Measurements from ENCODE around the gene COX7A1.
A peak's percentile ranks its signal among the peaks of the same experiment; 100 is the strongest.

The COX7A1 gene

DNA sequence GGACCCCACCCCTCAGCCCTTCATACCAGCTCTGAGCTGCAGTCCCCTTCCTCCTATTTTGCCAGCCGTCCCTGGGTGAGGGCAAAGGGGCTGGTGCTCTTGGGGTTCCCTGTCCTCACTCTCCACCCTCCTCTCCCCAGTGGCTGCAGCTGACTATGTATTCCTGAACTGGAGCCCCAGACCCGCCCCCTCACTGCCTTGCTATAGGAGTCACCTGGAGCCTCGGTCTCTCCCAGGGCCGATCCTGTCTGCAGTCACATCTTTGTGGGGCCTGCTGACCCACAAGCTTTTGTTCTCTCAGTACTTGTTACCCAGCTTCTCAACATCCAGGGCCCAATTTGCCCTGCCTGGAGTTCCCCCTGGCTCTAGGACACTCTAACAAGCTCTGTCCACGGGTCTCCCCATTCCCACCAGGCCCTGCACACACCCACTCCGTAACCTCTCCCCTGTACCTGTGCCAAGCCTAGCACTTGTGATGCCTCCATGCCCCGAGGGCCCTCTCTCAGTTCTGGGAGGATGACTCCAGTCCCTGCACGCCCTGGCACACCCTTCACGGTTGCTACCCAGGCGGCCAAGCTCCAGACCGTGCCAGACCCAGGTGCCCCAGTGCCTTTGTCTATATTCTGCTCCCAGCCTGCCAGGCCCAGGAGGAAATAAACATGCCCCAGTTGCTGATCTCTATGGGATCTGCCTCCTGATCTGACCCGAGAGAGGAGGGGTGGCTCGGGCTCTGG, 2.4 kb downstream of the COX7A1 start:
- no peaks in the 10 kb centered on the region for H3K27me3 Mint-ChIP-seq (ENCODE audit: low read depth)
- H3K4me1 Mint-ChIP-seq, result peaks cover 4% of the 10 kb centered on the region

DNA sequence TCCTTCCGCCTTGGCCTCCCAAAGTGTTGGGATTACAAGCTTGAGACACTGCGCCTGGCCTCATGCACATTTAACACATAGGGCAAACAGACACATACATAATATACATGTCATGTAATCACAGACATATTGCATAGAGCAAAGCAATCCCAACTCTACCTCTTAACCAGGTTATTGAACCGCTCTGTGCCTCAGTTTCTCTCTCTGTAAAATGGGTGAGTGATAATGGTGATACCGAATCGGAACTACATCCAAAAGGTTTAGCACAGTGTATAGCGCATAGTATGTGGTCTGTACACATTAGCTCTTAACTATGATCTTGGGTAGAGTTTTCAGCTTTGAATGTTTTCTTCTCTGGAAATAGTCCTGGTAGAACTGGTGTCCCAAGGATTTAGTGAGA, 7.6 kb downstream of the COX7A1 start:
- H3K9me3 Mint-ChIP-seq, result no peaks in the 10 kb centered on the region
- no peaks in the 10 kb centered on the region for H3K27me3 Mint-ChIP-seq (ENCODE audit: low read depth)
- no peak overlapping the region for H3K27ac Mint-ChIP-seq
- H3K4me1 Mint-ChIP-seq, result peaks cover 9% of the 10 kb centered on the region
- peaks cover 67% of the 10 kb centered on the region for H3K36me3 Mint-ChIP-seq (ENCODE audit: low read depth)
- peak overlapping the region in 1 of 3 experiments; percentile 34 for H3K4me3 Mint-ChIP-seq
- TF ChIP-seq, protein P1, sequence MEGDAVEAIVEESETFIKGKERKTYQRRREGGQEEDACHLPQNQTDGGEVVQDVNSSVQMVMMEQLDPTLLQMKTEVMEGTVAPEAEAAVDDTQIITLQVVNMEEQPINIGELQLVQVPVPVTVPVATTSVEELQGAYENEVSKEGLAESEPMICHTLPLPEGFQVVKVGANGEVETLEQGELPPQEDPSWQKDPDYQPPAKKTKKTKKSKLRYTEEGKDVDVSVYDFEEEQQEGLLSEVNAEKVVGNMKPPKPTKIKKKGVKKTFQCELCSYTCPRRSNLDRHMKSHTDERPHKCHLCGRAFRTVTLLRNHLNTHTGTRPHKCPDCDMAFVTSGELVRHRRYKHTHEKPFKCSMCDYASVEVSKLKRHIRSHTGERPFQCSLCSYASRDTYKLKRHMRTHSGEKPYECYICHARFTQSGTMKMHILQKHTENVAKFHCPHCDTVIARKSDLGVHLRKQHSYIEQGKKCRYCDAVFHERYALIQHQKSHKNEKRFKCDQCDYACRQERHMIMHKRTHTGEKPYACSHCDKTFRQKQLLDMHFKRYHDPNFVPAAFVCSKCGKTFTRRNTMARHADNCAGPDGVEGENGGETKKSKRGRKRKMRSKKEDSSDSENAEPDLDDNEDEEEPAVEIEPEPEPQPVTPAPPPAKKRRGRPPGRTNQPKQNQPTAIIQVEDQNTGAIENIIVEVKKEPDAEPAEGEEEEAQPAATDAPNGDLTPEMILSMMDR (IDR thresholded peaks at IDR 0.05; ENCODE audit: unreplicated experiment in 3 of 3), result no peak

More for the DNA sequence above, 2.4 kb downstream of the COX7A1 start:
- Mint-ChIP-seq H3K4me3 (no peak overlapping the region), H3K9me3 (no peaks in the 10 kb centered on the region), H3K27ac (peak overlapping the region in 1 of 3 experiments; percentile 40), H3K36me3 (ENCODE audit: low read depth) (peaks cover 53% of the 10 kb centered on the region)
- TF ChIP-seq, protein P1 (IDR thresholded peaks at IDR 0.05; ENCODE audit: unreplicated experiment in 3 of 3), result no peak

DNA sequence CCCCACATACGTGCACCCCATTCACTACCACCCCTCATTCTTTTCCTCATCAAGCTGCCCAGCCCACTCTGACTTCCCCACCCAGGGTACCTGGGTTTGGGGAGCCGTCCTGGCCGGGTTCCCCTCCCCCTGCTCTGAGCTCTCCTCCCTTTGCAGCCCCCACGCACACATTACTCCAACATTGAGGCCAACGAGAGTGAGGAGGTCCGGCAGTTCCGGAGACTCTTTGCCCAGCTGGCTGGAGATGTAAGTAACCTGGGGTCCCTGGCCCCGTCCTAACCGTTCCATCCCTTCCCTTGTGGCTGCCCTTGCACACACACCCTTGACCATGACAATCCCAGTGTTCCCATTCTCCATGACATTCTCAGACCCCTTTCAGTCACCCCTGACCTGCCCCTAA, 9.8 kb downstream of the COX7A1 start:
- no peaks in the 10 kb centered on the region for H3K27me3 Mint-ChIP-seq (ENCODE audit: low read depth)
- no peaks in the 10 kb centered on the region for H3K9me3 Mint-ChIP-seq
- H3K27ac Mint-ChIP-seq, result no peak overlapping the region
- H3K4me1 Mint-ChIP-seq, result peaks cover 9% of the 10 kb centered on the region
- TF ChIP-seq, protein P1 (IDR thresholded peaks at IDR 0.05; ENCODE audit: unreplicated experiment in 3 of 3), result no peak
- peak overlapping the region; percentile 66 to 98 (median 68) for H3K4me3 Mint-ChIP-seq
- H3K36me3 Mint-ChIP-seq (ENCODE audit: low read depth), result peaks cover 51% of the 10 kb centered on the region

DNA sequence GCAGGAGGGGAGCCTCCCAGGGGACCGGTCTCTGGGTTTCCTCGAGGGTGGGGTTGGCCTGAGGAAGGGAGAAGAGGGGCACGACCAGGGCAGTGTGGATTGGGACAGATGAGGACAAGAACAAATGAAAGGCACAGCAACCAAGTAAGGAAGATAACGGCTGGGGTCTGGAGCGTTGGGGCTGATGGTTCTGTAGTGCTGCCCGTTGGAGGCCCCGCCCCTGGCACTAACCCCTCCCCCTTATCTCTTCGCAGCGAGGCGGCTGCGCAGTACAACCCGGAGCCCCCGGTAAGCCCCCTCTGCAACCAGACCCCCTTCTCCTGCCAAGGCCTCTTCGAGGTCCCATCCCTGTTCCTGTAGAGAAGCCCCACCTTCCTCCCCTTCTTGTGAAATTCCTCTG, 10.2 kb downstream of the COX7A1 start:
- Mint-ChIP-seq H3K4me3 (peak overlapping the region; percentile 98 to 99 (median 99)), H3K4me1 (peaks cover 9% of the 10 kb centered on the region), H3K9me3 (no peaks in the 10 kb centered on the region)

DNA sequence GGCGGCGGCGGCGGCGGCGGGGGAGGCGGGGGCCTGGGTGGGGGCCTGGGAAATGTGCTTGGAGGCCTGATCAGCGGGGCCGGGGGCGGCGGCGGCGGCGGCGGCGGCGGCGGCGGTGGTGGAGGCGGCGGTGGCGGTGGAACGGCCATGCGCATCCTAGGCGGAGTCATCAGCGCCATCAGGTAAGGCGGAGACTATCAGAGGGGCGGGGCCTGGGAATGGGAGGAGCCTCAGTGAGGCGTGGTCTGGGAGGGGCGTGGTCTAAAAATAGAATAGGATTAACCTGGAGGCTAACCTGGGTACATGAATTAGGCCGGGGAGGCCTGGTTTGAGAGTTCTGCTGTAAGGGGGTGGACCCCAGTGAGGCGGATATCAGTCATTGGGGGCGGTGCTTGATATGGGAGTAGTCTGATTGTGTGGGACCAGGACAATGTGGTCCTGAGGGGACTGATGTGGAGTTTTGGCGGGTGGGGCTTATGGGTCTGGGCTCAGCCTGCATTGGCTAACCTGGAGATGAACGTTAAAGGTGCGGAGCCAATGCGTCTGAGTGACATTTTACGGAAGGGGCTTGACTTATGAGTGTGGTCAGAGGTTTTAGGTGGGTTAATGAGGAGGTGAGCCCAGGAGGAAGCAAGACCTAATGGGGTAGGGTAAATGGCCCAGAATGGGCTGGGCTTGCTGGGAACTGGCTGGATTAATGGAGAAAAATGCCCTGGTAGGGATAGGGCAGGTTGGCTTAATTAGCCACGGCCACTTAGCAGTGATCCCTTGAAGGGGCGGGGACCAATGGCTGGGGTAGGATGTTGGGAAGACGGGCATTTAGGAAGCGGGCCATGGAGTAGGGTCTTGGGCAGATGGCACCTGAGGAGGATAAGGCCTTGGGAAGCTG, 11.0 kb downstream of the COX7A1 start:
- Mint-ChIP-seq H3K27ac (peak overlapping the region; percentile 95 to 98 (median 98)), H3K9me3 (no peaks in the 10 kb centered on the region), H3K4me3 (peak overlapping the region; percentile 98 to 99 (median 99)), H3K36me3 (ENCODE audit: low read depth) (peaks cover 40% of the 10 kb centered on the region), H3K27me3 (ENCODE audit: low read depth) (no peaks in the 10 kb centered on the region), H3K4me1 (peaks cover 9% of the 10 kb centered on the region)
- TF ChIP-seq, protein P1 (IDR thresholded peaks at IDR 0.05; ENCODE audit: unreplicated experiment in 3 of 3), result no peak

More for the DNA sequence above, 10.2 kb downstream of the COX7A1 start:
- TF ChIP-seq, protein P1 (IDR thresholded peaks at IDR 0.05; ENCODE audit: unreplicated experiment in 3 of 3), result no peak
- no peak overlapping the region for H3K27ac Mint-ChIP-seq
- H3K27me3 Mint-ChIP-seq (ENCODE audit: low read depth), result no peaks in the 10 kb centered on the region
- H3K36me3 Mint-ChIP-seq (ENCODE audit: low read depth), result peaks cover 48% of the 10 kb centered on the region
